ENCODE measurements around the gene TMEM181.

Gene TMEM181

GRCh38 chr6:158568549-158568948, 8.7 kb downstream of the TMEM181 start:
- Histone ChIP-seq H3K36me3 (peaks cover 8% of the 10 kb centered on the region), H3K4me2 (peak overlapping the region; percentile 87), H3K27me3 (no peaks in the 10 kb centered on the region), H3K27ac (peak overlapping the region; percentile 51), H4K20me1 (peaks cover 66% of the 10 kb centered on the region), H3K4me3 (no peak overlapping the region), H3K9me3 (no peaks in the 10 kb centered on the region), H3K4me1 (peaks cover 74% of the 10 kb centered on the region), H3K9ac (peak overlapping the region; percentile 52; the same call in 1 of the 2 replicates)
- TF ChIP-seq Cebpa-rat (IDR thresholded peaks at IDR 0.05) = no peak

- peaks cover 66% of the 10 kb centered on the region for H4K20me1 ChIP-seq
- peak overlapping the region; percentile 87 for H3K4me2 ChIP-seq
- TF ChIP-seq Cebpa-rat (IDR thresholded peaks at IDR 0.05) = no peak
Observed at GRCh38 chr6:158569036-158569435, 9.1 kb downstream of the TMEM181 start.

GRCh38 chr6:158570681-158570962, 10.7 kb downstream of the TMEM181 start:
- H3K4me1 ChIP-seq = peaks cover 71% of the 10 kb centered on the region
- H3K36me3 ChIP-seq = peaks cover 23% of the 10 kb centered on the region
- no peaks in the 10 kb centered on the region for H3K27me3 ChIP-seq
- H3K9me3 ChIP-seq = no peaks in the 10 kb centered on the region
- no peak overlapping the region for H3K4me3 ChIP-seq
- H3K4me2 ChIP-seq = peak overlapping the region; percentile 87
- H3K9ac ChIP-seq = 0 out of 2 replicates have a peak overlapping the region, but pooled peaks have one; percentile 43
- no peak for TF ChIP-seq Cebpa-rat (IDR thresholded peaks at IDR 0.05)
- H4K20me1 ChIP-seq = peaks cover 50% of the 10 kb centered on the region
- H3K27ac ChIP-seq = peak overlapping the region; percentile 15; the same call in 1 of the 2 replicates

More at GRCh38 chr6:158569036-158569435, 9.1 kb downstream of the TMEM181 start:
- Histone ChIP-seq H3K36me3 (peaks cover 10% of the 10 kb centered on the region), H3K27me3 (no peaks in the 10 kb centered on the region), H3K9me3 (no peaks in the 10 kb centered on the region), H3K4me3 (no peak overlapping the region), H3K4me1 (peaks cover 73% of the 10 kb centered on the region), H3K27ac (peak overlapping the region; percentile 51; the same call in 1 of the 2 replicates), H3K9ac (peak overlapping the region; percentile 52; the same call in 1 of the 2 replicates)

- Histone ChIP-seq H3K9ac (peak overlapping the region; percentile 30; the same call in 1 of the 2 replicates), H4K20me1 (peaks cover 36% of the 10 kb centered on the region), H3K4me1 (peaks cover 69% of the 10 kb centered on the region), H3K36me3 (peaks cover 34% of the 10 kb centered on the region), H3K27ac (peak overlapping the region; percentile 65), H3K9me3 (no peaks in the 10 kb centered on the region), H3K4me3 (no peak overlapping the region), H3K27me3 (no peaks in the 10 kb centered on the region), H3K4me2 (peak overlapping the region; percentile 87)
- TF ChIP-seq Cebpa-rat (IDR thresholded peaks at IDR 0.05) = no peak
Observed at GRCh38 chr6:158571826-158572652, 12.1 kb downstream of the TMEM181 start.

GRCh38 chr6:158572653-158573541, 13.0 kb downstream of the TMEM181 start:
- no peaks in the 10 kb centered on the region for H3K9me3 ChIP-seq
- peaks cover 60% of the 10 kb centered on the region for H3K4me1 ChIP-seq
- H3K36me3 ChIP-seq = peaks cover 40% of the 10 kb centered on the region
- H3K4me3 ChIP-seq = no peak overlapping the region
- peak overlapping the region; percentile 87 for H3K4me2 ChIP-seq
- H3K27ac ChIP-seq = peak overlapping the region; percentile 65
- H3K9ac ChIP-seq = no peak overlapping the region; the same call in 1 of the 2 replicates
- H3K27me3 ChIP-seq = no peaks in the 10 kb centered on the region
- peaks cover 28% of the 10 kb centered on the region for H4K20me1 ChIP-seq
- TF ChIP-seq Cebpa-rat (IDR thresholded peaks at IDR 0.05) = no peak

- Histone ChIP-seq H3K27me3 (no peaks in the 10 kb centered on the region), H3K9ac (no peak overlapping the region), H3K9me3 (no peaks in the 10 kb centered on the region), H3K27ac (no peak overlapping the region), H3K4me1 (peaks cover 54% of the 10 kb centered on the region), H3K4me3 (no peak overlapping the region), H3K36me3 (peaks cover 40% of the 10 kb centered on the region), H3K4me2 (no peak overlapping the region), H4K20me1 (peaks cover 21% of the 10 kb centered on the region)
- no peak for TF ChIP-seq Cebpa-rat (IDR thresholded peaks at IDR 0.05)
Observed at GRCh38 chr6:158573542-158573931, 13.6 kb downstream of the TMEM181 start.

GRCh38 chr6:158574800-158575199, 14.9 kb downstream of the TMEM181 start:
- H3K4me2 ChIP-seq = no peak overlapping the region
- H3K36me3 ChIP-seq = peaks cover 40% of the 10 kb centered on the region
- TF ChIP-seq Cebpa-rat (IDR thresholded peaks at IDR 0.05) = no peak
- H3K27ac ChIP-seq = no peak overlapping the region
- H3K9ac ChIP-seq = no peak overlapping the region
- H4K20me1 ChIP-seq = peaks cover 9% of the 10 kb centered on the region; the same call in 1 of the 2 replicates
- H3K27me3 ChIP-seq = no peaks in the 10 kb centered on the region
- H3K4me3 ChIP-seq = no peak overlapping the region
- peaks cover 41% of the 10 kb centered on the region for H3K4me1 ChIP-seq
- no peaks in the 10 kb centered on the region for H3K9me3 ChIP-seq

- H3K4me3 ChIP-seq = no peak overlapping the region
- no peak overlapping the region for H3K27ac ChIP-seq
- no peak overlapping the region for H3K4me2 ChIP-seq
- H3K36me3 ChIP-seq = peaks cover 40% of the 10 kb centered on the region
- no peak for TF ChIP-seq Cebpa-rat (IDR thresholded peaks at IDR 0.05)
- peaks cover 34% of the 10 kb centered on the region for H3K4me1 ChIP-seq
- H4K20me1 ChIP-seq = peaks cover 7% of the 10 kb centered on the region; the same call in 1 of the 2 replicates
- H3K9ac ChIP-seq = no peak overlapping the region
- no peaks in the 10 kb centered on the region for H3K27me3 ChIP-seq
- H3K9me3 ChIP-seq = no peaks in the 10 kb centered on the region
Observed at GRCh38 chr6:158575550-158575949, 15.7 kb downstream of the TMEM181 start.

- Histone ChIP-seq H3K9me3 (no peaks in the 10 kb centered on the region), H3K9ac (no peak overlapping the region), H4K20me1 (peaks cover 15% of the 10 kb centered on the region), H3K4me2 (no peak overlapping the region), H3K4me3 (no peak overlapping the region), H3K27ac (no peak overlapping the region), H3K36me3 (peaks cover 75% of the 10 kb centered on the region), H3K27me3 (no peaks in the 10 kb centered on the region), H3K4me1 (peaks cover 14% of the 10 kb centered on the region)
- TF ChIP-seq Cebpa-rat (IDR thresholded peaks at IDR 0.05) = no peak
Observed at GRCh38 chr6:158584236-158584651, 24.4 kb downstream of the TMEM181 start.

All from BLaER1 (cell line).